H1 (cell line): ENCODE results near the gene GALNT9. TPM values are rescaled to one million over a fixed set of nuclear protein-coding genes. Genes with fewer than 3 reads are reported as not detected.

Experiments
- RFX5 ChIP-seq: IDR thresholded peaks from 2 replicates; pipeline ENCODE4 v1.6.1; 2011; ENCODE audit warnings: low read depth, low read length, improper control_type of control experiment, borderline replicate concordance
- polyA plus RNA-seq, 7 experiments: library from polyadenylated mRNA; depleted of rRNA in 3 of 7; stranded (reverse) in 5 of 7; unstranded in 2 of 7; fragments of >200 nt in 5 of 7; fragments of 200-250 nt in 2 of 7; gene quantifications; 1 replicate in 5 of 7; 2 replicates in 1 of 7; 4 replicates in 1 of 7; pipeline versions ENCODE4 v1.2.1 to v1.2.3, GENCODE V29; 2011 to 2013; ENCODE audit warnings: missing spikeins in 2 of 7, mixed read lengths in 2 of 7
- total RNA-seq: library from RNA; stranded (reverse); fragmentation: NEBNext Ultra II Directional; extraction: Animal tissue kit (Norgen Biotek cat#: 25700); gene quantifications from 2 replicates; pipeline ENCODE4 v1.2.1, GENCODE V29; 2021

Gene GALNT9
- total and polyA plus RNA-seq, 2 of the 8 experiments (the other 6 are each of a cell fraction or from before 2014, with no cell fraction given): 2.0 to 3.6 TPM

DNA sequence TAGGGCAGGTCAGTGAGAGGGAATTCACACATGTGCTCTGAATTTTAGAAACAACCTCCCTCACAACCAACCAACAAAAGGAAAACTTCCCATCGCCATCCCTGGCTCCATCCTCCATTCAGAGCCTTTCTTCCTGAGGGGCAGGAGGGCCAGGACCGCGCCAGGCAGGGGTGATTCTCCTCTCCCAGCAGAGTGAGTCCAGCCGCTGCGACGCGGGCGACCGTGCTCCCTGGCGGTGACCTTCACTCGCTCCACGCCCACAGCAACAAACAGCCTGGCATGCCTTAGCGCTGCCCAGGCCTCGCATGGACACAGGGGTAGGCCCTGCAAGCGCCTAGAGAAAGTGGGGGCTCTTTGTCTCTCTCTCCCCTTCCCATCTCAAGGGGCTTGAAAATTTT is 3.7 kb downstream of the GALNT9 start (continued):
- TF ChIP-seq RFX5: no peak
